HCT116 (cell line): ENCODE data around the gene AKR1B1. TPM values are rescaled to one million over a fixed set of nuclear protein-coding genes. Genes with fewer than 3 reads are reported as not detected.

Experiments
- ATAC-seq: fragments of 200-7000 bp; cut with Tn5 transposase; 2 replicates; pipeline ENCODE4 v1.9.1; 2020; ENCODE audit warnings: mild to moderate bottlenecking, moderate library complexity
- BruUV-seq: library from RNA; stranded (reverse); fragments of 400-500 nt; replicated peaks from 2 replicates; lab custom pipeline; 2021; lab: Mats Ljungman, UMichigan
- CTCF ChIA-PET: fragments of 300-600 bp; sonication (Branson Sonifier 250); formaldehyde crosslinking; loops from one replicate; lab custom pipeline; 2021; ENCODE audit warnings: antibody characterized with exemption; lab: Charles Lee
- POLR2A ChIA-PET: fragments of 300-600, 350-600 bp; sonication (Branson Sonifier 250); formaldehyde crosslinking; loops from one replicate; lab custom pipeline; 2021; ENCODE audit warnings: antibody characterized with exemption; lab: Charles Lee
- RAD21 ChIA-PET, 2 experiments: fragments of 300-600 bp; sonication (Branson Sonifier 250); formaldehyde crosslinking; loops; one replicate each; lab custom pipeline; 2023; ENCODE audit warnings: low total read pairs in 2 of 2; ENCODE audit not compliant: uncharacterized antibody in 2 of 2, unreplicated experiment in 2 of 2, low non-redundant PET in 1 of 2; lab: Charles Lee
- DNase-seq: peaks from one replicate; pipeline ENCODE4 v3.0.0-alpha.2; 2010; ENCODE audit warnings: low read depth, low spot score
- H2AFZ ChIP-seq: fragments of 200-600 bp; shearing (Covaris generic), sonication (generic); 2 replicates; pipeline ENCODE4 v1.6.1; 2017; ENCODE audit warnings: low read depth, mixed run types, mixed read lengths, antibody characterized with exemption, low read length; ENCODE audit not compliant: poor library complexity, severe bottlenecking
- H3K27ac ChIP-seq: 2 replicates; pipeline ENCODE4 v1.5.1; 2012; ENCODE audit warnings: low read depth, low read length
- H3K27me3 ChIP-seq: fragments of 200-600 bp; sonication (generic); 2 replicates; pipeline ENCODE4 v1.6.1; 2016; ENCODE audit warnings: mixed run types, low read length, mixed read lengths; ENCODE audit not compliant: insufficient read depth
- H3K36me3 ChIP-seq, 2 experiments: fragments of 200-500 bp in 1 of 2; fragments of 200-600 bp in 1 of 2; sonication (Bioruptor generic) in 1 of 2; sonication (generic) in 1 of 2; 2 replicates each; pipeline versions ENCODE4 v1.5.1 to v1.6.1; 2014 to 2016; ENCODE audit warnings: low read length in 2 of 2, inconsistent platforms in 1 of 2, mixed read lengths in 1 of 2, mixed run types in 1 of 2; ENCODE audit not compliant: insufficient read depth in 2 of 2, control insufficient read depth in 1 of 2
- H3K4me1 ChIP-seq, 2 experiments: fragments of 200-600 bp in 1 of 2; sonication (generic) in 1 of 2; 2 replicates each; pipeline versions ENCODE4 v1.5.1 to v1.6.1; 2012 to 2017; ENCODE audit warnings: low read length in 2 of 2, inconsistent platforms in 1 of 2, mild to moderate bottlenecking in 1 of 2, mixed read lengths in 1 of 2, mixed run types in 1 of 2, moderate library complexity in 1 of 2; ENCODE audit not compliant: insufficient read depth in 2 of 2, control insufficient read depth in 1 of 2
- H3K4me2 ChIP-seq: fragments of 200-600 bp; sonication (generic); 2 replicates; pipeline ENCODE4 v1.6.1; 2017; ENCODE audit warnings: mixed run types, low read length, mixed read lengths
- H3K4me3 ChIP-seq, 2 experiments: fragments of 200-600 bp in 1 of 2; sonication (generic) in 1 of 2; replicated peaks in 1 of 2; 2 replicates each; pipeline ENCODE4 v1.5.1; 2011 to 2016; ENCODE audit warnings: low read length in 2 of 2, control low read depth in 1 of 2, low read depth in 1 of 2, mild to moderate bottlenecking in 1 of 2, mixed read lengths in 1 of 2, mixed run types in 1 of 2
- H3K79me2 ChIP-seq: fragments of 200-600 bp; sonication (generic); 2 replicates; pipeline ENCODE4 v1.6.1; 2017; ENCODE audit warnings: mild to moderate bottlenecking, mixed run types, low read length, moderate library complexity, mixed read lengths; ENCODE audit not compliant: insufficient read depth
- H3K9ac ChIP-seq: fragments of 200-600 bp; sonication (generic); 2 replicates; pipeline ENCODE4 v1.6.1; 2016; ENCODE audit warnings: low read length, mixed read lengths
- H3K9me2 ChIP-seq: fragments of 200-600 bp; sonication (generic), shearing (Covaris generic); 2 replicates; pipeline ENCODE4 v1.6.1; 2017; ENCODE audit warnings: mixed run types, mild to moderate bottlenecking, moderate library complexity; ENCODE audit not compliant: insufficient read depth
- H3K9me3 ChIP-seq, 2 experiments: fragments of 200-500 bp in 1 of 2; fragments of 200-600 bp in 1 of 2; sonication (Bioruptor generic) in 1 of 2; sonication (generic) in 1 of 2; 2 replicates each; pipeline ENCODE4 v1.6.1; 2014 to 2017; ENCODE audit warnings: low read length in 2 of 2, mixed read lengths in 2 of 2, inconsistent platforms in 1 of 2, low read depth in 1 of 2, mild to moderate bottlenecking in 1 of 2, mixed run types in 1 of 2, moderate library complexity in 1 of 2; ENCODE audit not compliant: control insufficient read depth in 1 of 2, insufficient read depth in 1 of 2
- H4K20me1 ChIP-seq: fragments of 200-600 bp; sonication (generic), shearing (Covaris generic); 2 replicates; pipeline ENCODE4 v1.6.1; 2017; ENCODE audit warnings: mixed run types, mild to moderate bottlenecking, moderate library complexity; ENCODE audit not compliant: insufficient read depth
- ATF3 ChIP-seq: IDR thresholded peaks from 2 replicates; pipeline ENCODE4 v1.6.1; 2012
- CBX3 ChIP-seq: IDR thresholded peaks from 2 replicates; pipeline ENCODE4 v1.6.1; 2012; ENCODE audit warnings: low read depth
- CEBPB ChIP-seq: IDR thresholded peaks from 2 replicates; pipeline ENCODE4 v1.6.1; 2012; ENCODE audit warnings: low read depth
- CTCF ChIP-seq, 3 experiments: fragments of 200-600 bp in 1 of 3; sonication (generic) in 1 of 3; IDR thresholded peaks in 2 of 3; conservative IDR thresholded peaks in 1 of 3; 2 replicates each; pipeline ENCODE4 v1.5.1; 2012 to 2017; ENCODE audit warnings: low read depth in 2 of 3, low read length in 2 of 3, antibody characterized with exemption in 1 of 3, borderline replicate concordance in 1 of 3, control low read depth in 1 of 3, mild to moderate bottlenecking in 1 of 3, mixed read lengths in 1 of 3, mixed run types in 1 of 3, moderate library complexity in 1 of 3; ENCODE audit not compliant: insufficient read depth in 1 of 3
- ELF1 ChIP-seq: IDR thresholded peaks from 2 replicates; pipeline ENCODE4 v1.6.1; 2012; ENCODE audit warnings: low read depth, borderline replicate concordance
- EZH2 ChIP-seq: fragments of 200-600 bp; sonication (generic); IDR thresholded peaks from 2 replicates; pipeline ENCODE4 v1.6.1; 2017; ENCODE audit warnings: antibody characterized with exemption, mixed run types
- MAX ChIP-seq: IDR thresholded peaks from 2 replicates; pipeline ENCODE4 v1.6.1; 2012
- POLR2A ChIP-seq: IDR thresholded peaks from 2 replicates; pipeline ENCODE4 v1.7.0; 2011; ENCODE audit warnings: borderline replicate concordance; ENCODE audit not compliant: insufficient read depth, insufficient read length; ENCODE audit errors: extremely low read depth
- POLR2AphosphoS5 ChIP-seq: IDR thresholded peaks from 2 replicates; pipeline ENCODE4 v1.6.1; 2011; ENCODE audit warnings: mild to moderate bottlenecking, low read depth, low read length, moderate library complexity
- RAD21 ChIP-seq: IDR thresholded peaks from 2 replicates; pipeline ENCODE4 v1.6.1; 2012; ENCODE audit warnings: low read depth, mild to moderate bottlenecking
- REST ChIP-seq: IDR thresholded peaks from 2 replicates; pipeline ENCODE4 v1.6.1; 2012; ENCODE audit warnings: low read depth
- SIN3A ChIP-seq: IDR thresholded peaks from 2 replicates; pipeline ENCODE4 v1.6.1; 2012; ENCODE audit warnings: low read depth
- SP1 ChIP-seq: IDR thresholded peaks from 2 replicates; pipeline ENCODE4 v1.6.1; 2012; ENCODE audit warnings: low read depth
- TCF7L2 ChIP-seq: IDR thresholded peaks from 2 replicates; pipeline ENCODE4 v1.7.0; 2011; ENCODE audit warnings: borderline replicate concordance, inconsistent platforms; ENCODE audit not compliant: insufficient read depth, insufficient read length; ENCODE audit errors: extremely low read depth
- YY1 ChIP-seq: IDR thresholded peaks from 2 replicates; pipeline ENCODE4 v1.6.1; 2011; ENCODE audit warnings: low read length, low read depth, moderate library complexity, mild to moderate bottlenecking; ENCODE audit not compliant: insufficient replicate concordance; ENCODE audit errors: extremely low read depth
- ZBTB33 ChIP-seq: IDR thresholded peaks from 2 replicates; pipeline ENCODE4 v1.6.1; 2011; ENCODE audit warnings: mild to moderate bottlenecking, low read length, moderate library complexity; ENCODE audit not compliant: insufficient replicate concordance; ENCODE audit errors: extremely low read depth
- ZFX ChIP-seq: fragments of 450-650 bp; IDR thresholded peaks from 2 replicates; pipeline ENCODE4 v1.6.1; 2017
- ZNF274 ChIP-seq: fragments of 200-500 bp; sonication (Bioruptor generic); IDR thresholded peaks from 2 replicates; pipeline ENCODE4 v1.6.1; 2014; ENCODE audit warnings: mild to moderate bottlenecking, low read depth, low read length, inconsistent platforms
- intact Hi-C: fragments of 100-400 bp; cut with micrococcal nuclease; formaldehyde crosslinking; loops from 2 replicates; pipeline ENCODE4 v1.10.0; 2022
- total RNA-seq: library from RNA; stranded (reverse); gene quantifications from one replicate; pipeline ENCODE4 v1.2.1, GENCODE V29; 2021; ENCODE audit not compliant: unreplicated experiment

Gene AKR1B1
- total RNA-seq, 1 experiment from 2014 or later: 56.8 TPM

GRCh38 chr7:134451656-134452055, 7.2 kb downstream of the AKR1B1 start:
- TF ChIP-seq RAD21 (no peak), CTCF (IDR thresholded peaks at IDR 0.05 in 2 of 3, conservative IDR thresholded peaks at IDR 0.05 in 1 of 3; ENCODE audit: borderline replicate concordance in 1 of 3, insufficient read depth in 1 of 3, low read depth in 2 of 3, low read length in 2 of 3) (no peak), ZBTB33 (no peak), TCF7L2 (no peak), SP1 (no peak), CBX3 (no peak), SIN3A (no peak), ELF1 (no peak), MAX (no peak), POLR2A (no peak), YY1 (no peak), REST (no peak), EZH2 (no peak), ZNF274 (no peak), ATF3 (no peak), ZFX (no peak), CEBPB (no peak), POLR2AphosphoS5 (no peak)
- TF ChIP-seq, all 23 proteins: peak for 0
- no peak overlapping the region for H3K27ac ChIP-seq
- no peak overlapping the region for H3K9ac ChIP-seq
- H3K27me3 ChIP-seq: no peaks in the 10 kb centered on the region
- ChIA-PET POLR2A (no interaction called here), CTCF (no interaction called here), RAD21 (no interaction called here)
- no peaks in the 10 kb centered on the region for H4K20me1 ChIP-seq
- no peaks in the 10 kb centered on the region for H3K9me3 ChIP-seq
- H3K79me2 ChIP-seq: no peaks in the 10 kb centered on the region
- intact Hi-C loops: no loop called here
- no peaks in the 10 kb centered on the region for H3K36me3 ChIP-seq
- no peak overlapping the region for H2AFZ ChIP-seq
- ATAC-seq: no peak
- H3K4me1 ChIP-seq: peaks cover 5 to 24% of the 10 kb centered on the region in 2 experiments
- H3K4me2 ChIP-seq: no peak overlapping the region
- H3K4me3 ChIP-seq: no peak overlapping the region
- H3K9me2 ChIP-seq: no peaks in the 10 kb centered on the region
- no peak for DNase-seq
- BruUV-seq: no TSS peak
